Transverse colon (tissue), 4 donors: ENCODE results near the gene RPS24. TPM values are rescaled to one million over a fixed set of nuclear protein-coding genes. Genes with fewer than 3 reads are reported as not detected.
"Not testable (repeated sequence)": the region's sequence is repeated elsewhere in the genome, so short reads cannot be mapped to it uniquely, and the experiment has no call there.

Source experiments
- DNase-seq: peaks from one replicate; pipeline ENCODE4 v3.0.0-alpha.2; 2019
- H3K27ac ChIP-seq, 4 donors: fragments of 200-600 bp; sonication (generic); 2 replicates each; pipeline ENCODE4 v1.5.1; 2016 to 2018; ENCODE audit warnings: inconsistent platforms in 4 of 4
- H3K27me3 ChIP-seq: fragments of 200-600 bp; sonication (generic); 2 replicates; pipeline ENCODE4 v1.5.1; 2017; ENCODE audit warnings: inconsistent platforms
- H3K36me3 ChIP-seq, 4 donors: fragments of 200-600 bp; sonication (generic); 2 replicates each; pipeline ENCODE4 v1.5.1; 2017 to 2019; ENCODE audit warnings: inconsistent platforms in 4 of 4
- H3K4me1 ChIP-seq, 4 donors: fragments of 200-600 bp; sonication (generic); 2 replicates each; pipeline ENCODE4 v1.5.1; 2017 to 2020; ENCODE audit warnings: inconsistent platforms in 4 of 4
- H3K4me3 ChIP-seq, 4 donors: fragments of 200-600 bp; sonication (generic); 1 replicate in 1 of 4; 2 replicates in 3 of 4; pipeline versions ENCODE4 v1.5.1 to v1.6.1; 2017 to 2019; ENCODE audit warnings: inconsistent platforms in 4 of 4
- H3K9me3 ChIP-seq, 2 donors: fragments of 200-600 bp; sonication (generic); 2 replicates each; pipeline ENCODE4 v1.5.1; 2017 to 2019; ENCODE audit warnings: inconsistent platforms in 2 of 2
- EP300 ChIP-seq: sonication (generic); formaldehyde crosslinking; IDR thresholded peaks from one replicate; pipeline ENCODE4 v1.6.1; 2017; ENCODE audit warnings: antibody characterized with exemption, low read depth
- POLR2A ChIP-seq: fragments of 450-650 bp; IDR thresholded peaks from one replicate; pipeline ENCODE4 v1.6.1; 2016; ENCODE audit warnings: antibody characterized with exemption, mild to moderate bottlenecking, moderate library complexity
- POLR2AphosphoS5 ChIP-seq, 3 donors: sonication (generic); formaldehyde crosslinking; IDR thresholded peaks; one replicate each; pipeline ENCODE4 v1.6.1; 2016; ENCODE audit warnings: antibody characterized with exemption in 3 of 3
- WGBS, 2 donors: methylation state at CpG; one replicate each; pipeline ENCODE4 v1.1.5; 2018; ENCODE audit warnings: low coverage in 1 of 2; 5-methylcytosine and 5-hydroxymethylcytosine counted together
- in situ Hi-C, 4 donors: fragments of 200-750 bp; cut with MboI; loops; one replicate each; pipeline versions ENCODE4 v1.15.0 to v1.15.1; 2017; ENCODE audit warnings: low sequenced_read_pairs in 3 of 4, low pct_ligation_motif_present in 1 of 4, low pct_unique_long_range_greater_than_20kb in 1 of 4
- intact Hi-C: fragments of 100-400 bp; cut with DNase I; formaldehyde crosslinking; loops from one replicate; pipeline ENCODE4 v1.15.1; 2023; ENCODE audit warnings: low total_unique reads
- total RNA-seq, 4 donors: library from RNA; depleted of rRNA; stranded (reverse); fragments of >200 nt; gene quantifications; one replicate each; pipeline ENCODE4 v1.1.0, GENCODE V29; 2016
- TF ChIP-seq, protein P1 (sequence below), 5 experiments: fragments of 200-600 bp in 3 of 5; fragments of 450-650 bp in 2 of 5; sonication (generic) in 3 of 5; IDR thresholded peaks; 1 replicate in 2 of 5; 2 replicates in 3 of 5; pipeline ENCODE4 v1.5.1; 2016 to 2017; ENCODE audit warnings: antibody characterized with exemption in 5 of 5, inconsistent platforms in 3 of 5, mild to moderate bottlenecking in 2 of 5, moderate library complexity in 1 of 5

RPS24 gene
- total RNA-seq, 4 donors from 2014 or later, result 562 to 2,370 (median 1,752) TPM

DNA sequence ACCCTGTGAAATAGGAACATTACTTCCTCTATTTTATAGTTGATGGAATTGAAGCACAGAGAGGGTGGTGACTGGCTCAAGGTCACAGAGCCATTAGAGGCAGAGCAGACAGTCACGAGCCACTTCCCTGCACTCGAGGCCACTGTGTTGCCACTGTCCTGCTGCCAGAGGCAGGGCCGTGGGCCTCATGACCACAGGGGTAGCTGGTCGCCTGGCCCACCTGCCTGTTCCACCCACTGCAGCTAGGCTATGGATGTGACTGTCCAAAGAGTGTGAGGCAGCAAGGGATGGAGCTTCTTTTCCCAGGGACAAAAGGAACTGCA, 38.2 kb downstream of the RPS24 start:
- TF ChIP-seq POLR2A (no peak), EP300 (no peak), POLR2AphosphoS5 (IDR thresholded peaks at IDR 0.05) (no peak)
- TF ChIP-seq, protein P1, sequence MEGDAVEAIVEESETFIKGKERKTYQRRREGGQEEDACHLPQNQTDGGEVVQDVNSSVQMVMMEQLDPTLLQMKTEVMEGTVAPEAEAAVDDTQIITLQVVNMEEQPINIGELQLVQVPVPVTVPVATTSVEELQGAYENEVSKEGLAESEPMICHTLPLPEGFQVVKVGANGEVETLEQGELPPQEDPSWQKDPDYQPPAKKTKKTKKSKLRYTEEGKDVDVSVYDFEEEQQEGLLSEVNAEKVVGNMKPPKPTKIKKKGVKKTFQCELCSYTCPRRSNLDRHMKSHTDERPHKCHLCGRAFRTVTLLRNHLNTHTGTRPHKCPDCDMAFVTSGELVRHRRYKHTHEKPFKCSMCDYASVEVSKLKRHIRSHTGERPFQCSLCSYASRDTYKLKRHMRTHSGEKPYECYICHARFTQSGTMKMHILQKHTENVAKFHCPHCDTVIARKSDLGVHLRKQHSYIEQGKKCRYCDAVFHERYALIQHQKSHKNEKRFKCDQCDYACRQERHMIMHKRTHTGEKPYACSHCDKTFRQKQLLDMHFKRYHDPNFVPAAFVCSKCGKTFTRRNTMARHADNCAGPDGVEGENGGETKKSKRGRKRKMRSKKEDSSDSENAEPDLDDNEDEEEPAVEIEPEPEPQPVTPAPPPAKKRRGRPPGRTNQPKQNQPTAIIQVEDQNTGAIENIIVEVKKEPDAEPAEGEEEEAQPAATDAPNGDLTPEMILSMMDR (IDR thresholded peaks at IDR 0.05), result no peak
- Histone ChIP-seq H3K36me3 (no peaks in the 10 kb centered on the region), H3K27me3 (no peaks in the 10 kb centered on the region), H3K4me3 (no peak overlapping the region), H3K4me1 (no peaks in the 10 kb centered on the region), H3K27ac (no peak overlapping the region), H3K9me3 (no peaks in the 10 kb centered on the region)
- DNase-seq, result no peak
- 84% methylated on average over 4 of the region's 4 CpGs; no CpG with 5 or more reads in 1 of the 2 donors for WGBS, 2 donors
- in situ Hi-C loops, result loop anchor here in 1 of 4 donors (25.0 kb wide), 1 partner anchor 590 kb away; no protein-coding TSS in a partner anchor
- intact Hi-C loops, result no loop called here

DNA sequence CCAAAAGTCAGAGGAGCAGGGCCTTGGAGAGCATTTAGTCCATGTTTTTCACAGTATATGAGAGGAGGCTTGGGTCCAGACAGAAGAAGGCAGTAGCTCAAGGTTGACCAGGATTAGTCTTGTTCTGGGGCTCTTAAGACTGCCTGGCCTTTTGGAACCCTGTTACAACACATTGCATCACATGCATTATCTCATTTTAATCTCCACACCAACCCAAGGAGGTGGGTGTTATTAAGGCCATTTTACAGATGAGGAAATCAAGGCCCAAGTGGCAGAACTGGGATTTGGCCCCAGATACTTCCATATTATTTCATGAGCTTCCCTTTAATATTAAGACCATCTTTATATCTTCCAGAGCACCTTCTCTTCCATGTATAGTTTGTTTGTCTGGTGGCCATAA, 38.8 kb downstream of the RPS24 start:
- Histone ChIP-seq H3K27me3 (no peaks in the 10 kb centered on the region), H3K27ac (no peak overlapping the region), H3K9me3 (no peaks in the 10 kb centered on the region), H3K4me1 (no peaks in the 10 kb centered on the region), H3K4me3 (no peak overlapping the region), H3K36me3 (no peaks in the 10 kb centered on the region)
- intact Hi-C loops (no loop called here), in situ Hi-C loops (loop anchor here in 1 of 4 donors (25.0 kb wide), 1 partner anchor 590 kb away; no protein-coding TSS in a partner anchor)
- DNase-seq, result no peak
- TF ChIP-seq POLR2A (no peak), POLR2AphosphoS5 (IDR thresholded peaks at IDR 0.05) (no peak), EP300 (no peak)
- TF ChIP-seq, protein P1 (IDR thresholded peaks at IDR 0.05), result no peak

DNA sequence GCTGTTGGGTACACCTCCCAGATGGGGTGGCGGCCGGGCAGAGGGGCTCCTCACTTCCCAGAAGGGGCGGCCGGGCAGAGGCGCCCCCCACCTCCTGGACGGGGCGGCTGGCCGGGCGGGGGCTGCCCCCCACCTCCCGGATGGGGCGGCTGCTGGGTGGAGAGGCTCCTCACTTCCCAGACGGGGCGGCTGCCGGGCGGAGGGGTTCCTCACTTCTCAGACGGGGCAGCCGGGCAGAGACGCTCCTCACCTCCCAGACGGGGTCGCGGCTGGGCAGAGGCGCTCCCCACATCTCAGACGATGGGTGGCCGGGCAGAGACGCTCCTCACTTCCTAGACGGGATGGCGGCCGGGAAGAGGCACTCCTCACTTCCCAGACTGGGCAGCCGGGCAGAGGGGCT, 42.1 kb downstream of the RPS24 start:
- H3K36me3 ChIP-seq, H3K9me3 ChIP-seq, in situ Hi-C loops, H3K27me3 ChIP-seq, H3K4me3 ChIP-seq, DNase-seq, H3K27ac ChIP-seq, intact Hi-C loops, H3K4me1 ChIP-seq: not testable (repeated sequence)
- WGBS, 2 donors, result 87% methylated on average over 13 of the region's 29 CpGs; no CpG with 5 or more reads in 1 of the 2 donors

DNA sequence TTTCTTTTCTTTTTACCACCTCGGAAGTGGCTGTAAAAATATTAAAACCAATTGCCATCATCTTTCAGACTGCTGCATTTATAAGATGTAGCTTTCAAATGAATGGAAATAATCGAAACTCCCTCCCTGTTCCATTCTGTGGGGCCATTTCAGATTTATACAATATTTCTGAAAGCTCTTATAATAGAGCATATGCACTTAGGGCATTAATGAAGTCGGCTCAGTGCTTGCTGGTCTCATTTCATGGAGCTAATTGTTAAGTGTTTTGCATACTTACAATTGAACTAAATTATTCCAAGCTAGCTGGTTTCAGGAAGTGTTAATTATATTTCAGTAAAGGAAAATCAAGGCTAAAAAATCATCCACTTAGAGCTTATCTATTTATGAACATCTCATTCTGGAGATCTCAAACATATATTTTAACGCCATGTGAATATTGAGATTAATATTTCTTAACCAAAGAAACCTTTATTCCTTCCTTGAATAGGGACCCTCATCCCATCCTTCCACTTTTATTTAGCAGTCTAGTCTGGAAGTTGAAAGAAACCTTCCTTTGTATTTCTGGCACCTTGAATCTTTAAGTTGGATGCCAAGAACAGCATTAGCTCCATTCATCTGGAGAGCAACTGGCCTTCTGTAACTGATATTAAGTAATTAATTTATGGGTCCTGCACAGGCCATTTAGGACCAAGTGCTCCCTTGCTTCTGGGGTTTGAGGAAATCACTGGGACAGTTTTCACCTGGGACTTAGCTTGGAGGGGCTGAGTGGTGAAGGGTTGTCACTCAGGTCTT, 45.1 kb downstream of the RPS24 start:
- Histone ChIP-seq H3K36me3 (no peaks in the 10 kb centered on the region), H3K27me3 (no peaks in the 10 kb centered on the region), H3K9me3 (no peaks in the 10 kb centered on the region), H3K4me3 (no peak overlapping the region), H3K27ac (no peak overlapping the region), H3K4me1 (no peaks in the 10 kb centered on the region)
- TF ChIP-seq, protein P1 (IDR thresholded peaks at IDR 0.05), result no peak
- TF ChIP-seq EP300, result no peak
- no peak for TF ChIP-seq POLR2AphosphoS5 (IDR thresholded peaks at IDR 0.05)
- no peak for TF ChIP-seq POLR2A
- in situ Hi-C loops, result no loop called here
- intact Hi-C loops, result no loop called here
- WGBS, 2 donors, result 78 to 84% methylated on average over 4 of the region's 4 CpGs
- DNase-seq, result no peak

DNA sequence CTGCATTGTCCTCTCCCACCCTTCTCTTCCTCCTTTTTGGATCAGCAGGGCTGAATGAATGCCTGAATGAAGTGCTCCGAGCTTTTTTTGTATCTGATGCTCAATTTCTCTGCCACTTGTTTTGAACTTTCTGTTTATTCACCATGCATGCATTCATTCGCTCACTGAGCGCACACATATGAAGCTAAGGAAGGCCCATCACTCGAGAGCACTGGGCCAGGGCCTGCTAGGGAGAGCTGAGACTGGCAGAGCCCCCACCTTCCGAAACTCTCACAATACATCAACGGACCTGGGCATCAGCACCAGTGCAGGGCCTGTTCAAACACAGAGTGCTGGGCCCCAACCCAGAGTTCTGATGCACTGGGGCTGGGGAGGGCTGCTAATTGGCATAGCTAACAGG, 45.7 kb downstream of the RPS24 start:
- WGBS, 2 donors, result 90 to 100% methylated on average over 3 to 6 of the region's 6 CpGs
- H3K4me1 ChIP-seq, result no peaks in the 10 kb centered on the region
- no peak overlapping the region for H3K27ac ChIP-seq
- in situ Hi-C loops, result no loop called here
- DNase-seq, result no peak
- no peaks in the 10 kb centered on the region for H3K36me3 ChIP-seq
- no peaks in the 10 kb centered on the region for H3K9me3 ChIP-seq
- intact Hi-C loops, result no loop called here
- TF ChIP-seq, protein P1 (IDR thresholded peaks at IDR 0.05), result no peak
- no peak for TF ChIP-seq POLR2A
- no peak overlapping the region for H3K4me3 ChIP-seq
- no peaks in the 10 kb centered on the region for H3K27me3 ChIP-seq
